NOMO-1 treated with DMSO at 0.1 percent for 48 hours (cell line): ENCODE measurements around the gene ADK.
"Not testable (repeated sequence)": the region's sequence is repeated elsewhere in the genome, so short reads cannot be mapped to it uniquely, and the experiment has no call there.

Experiments
- DNase-seq: peaks from one replicate; lab custom pipeline; 2025; ENCODE audit not compliant: unreplicated experiment; lab: John Stamatoyannopoulos, UW

ADK gene

DNA sequence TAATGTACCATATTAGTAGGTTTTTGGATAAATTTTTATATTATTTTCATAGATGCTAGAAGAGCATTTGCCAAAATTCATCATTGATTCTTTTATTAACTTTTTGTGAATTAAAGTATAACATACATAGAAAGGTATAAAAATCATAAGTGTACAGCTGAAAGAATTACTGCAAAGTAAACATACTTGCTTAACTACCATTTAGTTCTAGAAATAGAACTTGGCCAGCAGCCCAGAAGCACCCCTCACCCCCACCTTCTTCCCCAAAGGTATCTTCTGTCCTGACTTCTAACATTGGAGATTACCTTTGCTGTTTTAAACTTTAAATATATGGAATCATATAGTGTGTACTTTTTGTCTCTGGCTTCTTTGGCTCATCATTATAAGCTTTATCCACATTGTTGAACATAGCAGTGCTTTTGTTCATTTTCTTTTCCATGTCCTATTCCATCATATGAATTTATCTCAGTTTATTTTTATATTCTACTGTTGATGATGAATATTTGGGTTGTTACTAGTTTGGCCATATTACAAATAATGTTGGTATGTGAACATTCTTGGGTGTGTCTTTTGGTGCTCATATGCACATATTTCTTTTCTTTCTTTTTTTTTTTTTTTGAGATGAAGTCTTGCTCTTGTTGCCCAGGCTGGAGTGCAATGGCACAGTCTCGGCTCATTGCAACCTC, 142.8 kb downstream of the ADK start:
- no peak for DNase-seq

DNA sequence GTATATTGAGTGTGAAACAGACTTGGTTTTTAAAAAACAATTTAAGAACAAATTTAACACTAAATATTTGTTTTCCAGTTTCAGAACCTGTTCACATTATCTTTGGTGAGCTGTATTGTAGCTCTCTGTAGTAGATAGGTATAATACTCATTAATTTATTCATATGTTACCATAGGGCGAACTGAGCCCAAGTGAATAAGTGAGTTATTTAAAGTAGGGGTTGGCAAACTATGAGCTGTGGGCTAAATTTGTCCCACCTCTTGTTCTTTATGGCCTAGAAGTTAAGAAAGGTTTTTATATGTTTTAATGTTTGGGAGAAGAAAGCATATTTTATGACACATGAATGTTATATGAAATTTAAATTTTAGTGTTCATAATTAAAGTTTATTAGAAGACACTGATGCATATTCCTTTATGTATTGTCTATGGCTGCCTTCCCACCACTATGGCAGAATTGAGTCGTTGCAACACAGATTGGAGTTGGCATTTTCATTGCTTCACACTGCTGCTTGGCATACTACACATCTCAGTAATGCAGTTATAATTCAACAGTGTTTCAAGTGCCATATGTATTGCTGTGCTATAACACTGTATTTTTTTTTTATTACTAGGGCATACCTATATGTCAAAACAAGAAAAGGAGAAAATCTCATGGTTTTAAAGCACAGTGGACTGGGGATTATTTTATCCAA, 146.5 kb downstream of the ADK start:
- DNase-seq = no peak

DNA sequence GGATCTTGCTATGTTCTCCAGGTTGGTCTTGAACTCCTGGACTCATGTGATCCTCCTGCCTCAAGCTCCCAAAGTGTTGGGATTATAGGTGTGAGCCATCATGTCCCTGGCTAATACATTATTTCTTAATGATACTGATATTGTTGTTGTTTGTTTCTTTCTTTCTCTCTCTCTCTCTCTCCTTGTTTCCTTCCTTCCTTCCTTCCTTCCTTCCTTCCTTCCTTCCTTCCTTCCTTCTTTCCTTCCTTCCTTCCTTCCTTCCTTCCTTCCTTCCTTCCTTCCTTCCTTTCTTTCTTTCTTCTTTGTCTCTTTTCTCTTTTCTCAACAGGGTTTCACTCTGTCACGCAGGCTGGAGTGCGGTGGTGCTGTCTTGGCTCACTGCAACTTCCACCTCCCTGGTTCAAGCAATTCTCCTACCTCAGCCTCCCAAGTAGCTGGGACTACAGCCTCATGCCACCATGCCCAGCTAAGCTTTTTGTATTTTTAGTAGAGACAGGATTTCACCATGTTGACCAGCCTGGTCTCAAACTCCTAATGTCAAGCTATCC, 149.1 kb downstream of the ADK start:
- DNase-seq = not testable (repeated sequence)

DNA sequence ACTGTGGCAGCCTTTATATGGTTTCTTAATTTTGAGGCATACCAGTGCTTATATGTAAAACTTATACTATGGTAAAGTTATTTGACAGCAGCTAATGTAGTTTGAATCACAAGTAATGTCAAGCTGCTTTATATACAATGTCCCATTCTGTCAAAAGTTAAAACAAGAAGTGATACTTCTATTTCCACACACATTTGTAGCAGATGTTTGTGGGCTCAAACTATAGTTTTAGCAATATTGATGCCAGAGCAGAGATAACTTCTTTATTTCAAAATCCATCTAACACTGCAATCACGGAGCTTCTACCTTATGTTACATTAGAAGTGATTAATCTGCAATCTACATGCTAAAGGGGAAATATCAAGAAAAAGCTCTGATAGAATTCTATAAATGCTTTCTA, 149.6 kb downstream of the ADK start:
- peak; percentile 87 for DNase-seq

DNA sequence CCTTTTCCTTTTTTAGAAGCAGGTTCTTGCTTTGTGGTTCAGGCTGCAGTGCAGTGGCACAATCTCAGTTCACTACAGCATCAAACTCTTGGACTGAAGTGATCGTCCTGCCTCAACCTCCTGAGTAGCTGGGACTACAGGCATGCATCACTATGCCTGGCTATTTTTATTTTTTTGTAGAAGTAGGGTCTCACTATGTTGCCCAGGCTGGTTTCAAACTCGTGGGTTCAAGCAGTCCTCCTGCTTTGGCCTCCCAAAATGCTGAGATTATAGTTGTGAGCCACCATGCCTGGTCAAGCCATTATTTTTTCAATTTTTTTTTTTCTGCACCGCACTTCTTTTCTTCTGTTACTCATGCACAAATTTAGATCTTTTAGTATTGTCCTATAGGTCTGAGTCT, 154.7 kb downstream of the ADK start:
- no peak for DNase-seq

DNA sequence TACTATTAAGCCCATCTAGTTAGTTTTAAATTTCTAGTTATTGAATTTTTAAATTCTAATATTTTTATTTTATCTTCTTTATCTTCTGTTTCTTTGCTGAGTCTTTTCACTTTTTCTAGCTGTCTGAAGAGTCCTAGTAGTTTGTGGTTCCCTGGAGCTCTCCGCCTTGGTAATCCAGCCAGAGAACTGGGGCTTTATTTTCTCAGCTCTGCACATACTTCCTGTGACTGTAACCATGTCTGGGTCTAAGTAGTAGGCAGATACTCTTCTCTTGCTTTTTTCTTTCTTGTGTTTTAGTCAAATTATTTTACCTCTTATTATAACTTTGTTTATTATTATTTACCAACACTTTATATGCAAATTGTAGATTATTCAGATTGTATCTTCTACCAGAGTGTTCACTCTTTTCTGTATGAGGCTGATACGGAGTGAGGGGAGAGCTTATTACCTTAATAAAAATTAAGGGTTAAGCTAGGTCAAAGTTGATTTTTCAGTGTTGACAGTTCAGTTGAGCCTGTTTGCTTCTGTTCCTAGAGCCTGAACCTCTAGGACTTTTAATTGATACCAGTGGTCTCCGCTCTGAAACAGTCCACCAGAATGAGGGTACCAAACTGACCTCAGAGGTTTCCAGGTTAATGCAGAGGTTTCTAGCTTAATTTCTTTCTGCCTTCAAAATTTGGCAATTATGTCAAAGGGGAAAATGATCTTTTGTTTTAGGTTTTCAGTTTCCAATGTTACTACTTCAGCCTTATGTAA, 155.4 kb downstream of the ADK start:
- DNase-seq = no peak

DNA sequence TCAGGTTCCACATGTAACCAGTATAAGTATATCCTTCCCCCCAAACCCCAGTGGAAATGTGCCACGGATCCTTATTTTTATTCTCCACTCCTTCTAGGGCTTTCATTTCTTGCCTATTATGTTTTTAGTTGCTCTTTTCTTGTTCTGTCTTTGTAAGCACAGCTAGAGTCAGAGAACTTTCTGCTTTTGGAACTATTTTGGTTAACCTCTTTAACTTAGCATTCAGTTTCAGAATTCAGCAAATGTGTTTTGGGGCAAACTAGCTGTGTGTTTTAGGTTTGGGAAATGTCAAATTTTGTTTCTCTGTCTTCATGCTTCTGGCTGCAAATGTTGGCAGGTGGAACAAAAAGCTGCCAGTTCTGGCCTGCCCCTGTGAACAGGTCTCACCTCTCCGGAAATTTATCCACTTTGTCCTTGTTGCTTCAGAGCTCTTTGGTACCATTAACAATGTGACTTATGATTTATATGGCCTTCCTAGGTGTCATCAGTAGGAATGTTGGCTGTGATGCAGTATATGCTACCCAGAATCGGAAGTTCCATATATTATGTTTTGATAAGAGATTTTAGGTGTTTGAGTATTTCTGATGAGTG, 156.1 kb downstream of the ADK start:
- DNase-seq = no peak

DNA sequence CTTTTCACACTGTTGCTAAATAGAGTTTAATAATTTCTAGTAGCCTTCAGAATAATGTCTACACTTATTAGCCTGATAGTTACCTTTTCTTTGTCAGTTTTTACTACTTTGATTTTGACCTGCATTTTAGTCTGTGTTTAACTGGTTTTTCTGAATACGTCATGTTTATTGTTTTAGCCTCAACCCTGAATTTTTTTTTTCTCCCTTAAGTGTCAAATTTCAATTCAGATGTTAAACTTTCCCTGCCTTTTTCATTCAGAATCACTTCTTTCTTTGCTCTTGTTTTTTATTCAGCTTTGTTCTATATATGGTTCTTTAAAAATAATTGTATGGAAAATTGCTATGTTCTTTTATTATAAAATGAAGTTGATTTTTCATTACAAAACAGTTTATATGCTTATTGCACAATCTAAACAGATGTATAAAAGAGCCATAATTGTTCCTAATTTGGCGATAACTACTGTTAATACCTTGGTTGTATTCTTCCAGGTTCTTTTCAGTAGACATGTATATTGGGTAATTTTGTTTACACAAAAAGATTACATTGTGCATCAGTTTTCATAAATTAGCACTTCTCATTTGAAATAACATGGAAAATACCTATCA, 159.7 kb downstream of the ADK start:
- no peak for DNase-seq

DNA sequence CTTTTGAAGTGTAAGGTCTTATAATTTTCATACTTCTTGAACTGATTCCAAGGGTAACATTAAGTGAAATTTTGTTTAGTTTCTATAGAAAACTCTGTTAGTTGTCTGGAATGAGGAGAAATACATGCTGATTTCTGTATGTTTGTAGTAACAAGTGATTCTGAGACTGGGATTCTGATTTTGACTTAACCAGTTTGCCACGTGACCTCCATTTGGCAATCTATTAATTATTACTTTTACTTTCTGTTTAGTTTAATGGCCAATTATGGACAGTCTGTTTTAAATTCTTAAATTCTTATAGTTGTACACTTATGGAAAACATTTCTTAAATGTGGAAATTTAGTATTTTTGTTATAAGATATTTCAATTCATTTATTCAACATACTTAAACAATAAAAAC, 163.1 kb downstream of the ADK start:
- no peak for DNase-seq

DNA sequence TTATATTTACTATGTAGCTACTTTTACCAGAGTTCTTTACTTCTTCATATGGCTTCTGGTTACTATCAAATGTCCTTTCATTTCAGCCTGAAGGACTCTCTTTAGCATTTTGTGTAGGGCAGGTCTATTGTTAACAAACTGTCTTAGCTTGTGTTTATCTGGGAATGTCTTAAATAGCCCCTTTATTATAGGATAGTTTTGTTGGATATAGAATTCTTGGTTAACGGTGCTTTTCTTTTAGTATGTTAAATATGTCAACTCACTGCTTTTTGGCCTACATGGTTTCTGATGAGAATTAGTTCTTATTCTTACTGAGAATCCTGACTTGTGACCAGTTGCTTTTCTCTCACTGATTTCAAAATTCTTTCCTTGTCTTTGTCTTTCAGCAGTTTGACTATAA, 169.0 kb downstream of the ADK start:
- DNase-seq = no peak

DNA sequence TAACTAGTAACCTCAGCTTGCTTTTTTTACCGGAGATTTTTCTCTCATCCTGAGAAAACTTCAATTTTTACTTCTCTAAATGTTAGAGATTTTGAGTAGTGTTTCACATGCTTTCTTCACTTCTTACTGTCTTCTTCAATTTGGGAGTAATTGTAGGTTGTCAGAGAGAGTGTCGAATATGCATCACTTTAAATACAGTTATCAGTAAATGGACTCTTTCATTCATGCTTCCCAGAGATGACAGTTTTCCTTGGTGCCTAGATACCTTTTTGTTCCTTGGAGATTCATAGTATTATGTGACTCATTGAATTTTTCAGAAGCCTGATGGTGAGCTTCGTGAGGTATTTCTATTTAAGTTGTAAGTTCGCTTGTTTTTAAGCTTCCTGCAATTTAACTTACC, 169.7 kb downstream of the ADK start:
- no peak for DNase-seq

DNA sequence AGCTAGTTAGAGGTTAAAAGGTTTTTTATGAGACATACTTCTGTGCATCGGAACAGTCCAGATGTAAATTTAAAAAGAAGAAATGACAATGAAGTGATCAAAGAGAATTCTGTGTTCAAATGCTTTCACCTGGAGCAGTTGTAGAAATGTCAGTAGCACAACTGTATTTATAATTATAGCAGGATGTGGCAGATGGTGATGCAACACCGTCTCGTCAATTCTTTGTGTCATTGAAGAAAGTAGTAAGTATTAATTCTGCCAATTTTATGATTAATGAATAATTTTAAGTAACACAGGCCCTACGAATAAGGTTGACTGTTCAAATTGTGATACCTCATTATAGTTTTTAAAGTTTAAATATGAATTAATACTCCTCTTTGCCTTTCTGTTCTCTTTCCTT, 171.1 kb downstream of the ADK start:
- peak; percentile 28 for DNase-seq

DNA sequence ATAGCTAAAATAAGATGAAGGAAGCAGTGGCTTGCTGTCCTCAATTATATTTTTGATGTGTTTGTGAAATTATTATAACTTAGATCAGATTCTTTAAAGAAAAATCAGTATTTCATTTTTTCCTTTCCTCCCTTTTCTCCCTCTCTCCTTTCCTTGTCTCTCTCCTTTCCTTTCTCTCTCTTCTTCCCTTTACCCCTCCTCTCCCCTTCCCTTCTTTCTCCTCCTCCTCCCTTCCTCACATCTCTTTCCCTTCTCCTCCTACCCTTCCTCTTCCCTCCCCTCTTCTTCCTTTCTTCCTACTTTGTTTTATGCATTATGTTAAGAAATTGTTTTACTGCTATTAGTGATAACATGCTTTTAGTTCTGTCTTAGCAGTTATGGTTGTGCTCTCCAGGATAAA, 171.5 kb downstream of the ADK start:
- DNase-seq = no peak

DNA sequence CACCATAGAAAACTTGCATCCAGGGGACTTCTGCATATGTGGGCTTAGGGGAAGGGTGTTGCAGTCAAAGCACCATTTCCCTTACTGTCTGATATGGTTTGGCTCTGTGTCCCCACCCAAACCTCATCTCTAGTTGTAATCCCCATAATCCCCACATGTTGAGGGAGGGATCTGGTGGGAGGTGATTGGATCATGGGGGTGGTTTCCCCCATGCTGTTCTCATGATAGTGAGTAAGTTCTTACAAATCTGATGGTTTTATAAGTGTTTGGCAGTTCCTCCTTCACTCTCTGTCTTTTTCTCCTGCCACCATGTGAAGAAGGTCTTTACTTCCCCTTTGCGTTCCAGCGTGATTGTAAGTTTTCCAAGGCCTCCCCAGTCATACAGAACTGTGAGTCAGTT, 177.4 kb downstream of the ADK start:
- peak; percentile 82 for DNase-seq

DNA sequence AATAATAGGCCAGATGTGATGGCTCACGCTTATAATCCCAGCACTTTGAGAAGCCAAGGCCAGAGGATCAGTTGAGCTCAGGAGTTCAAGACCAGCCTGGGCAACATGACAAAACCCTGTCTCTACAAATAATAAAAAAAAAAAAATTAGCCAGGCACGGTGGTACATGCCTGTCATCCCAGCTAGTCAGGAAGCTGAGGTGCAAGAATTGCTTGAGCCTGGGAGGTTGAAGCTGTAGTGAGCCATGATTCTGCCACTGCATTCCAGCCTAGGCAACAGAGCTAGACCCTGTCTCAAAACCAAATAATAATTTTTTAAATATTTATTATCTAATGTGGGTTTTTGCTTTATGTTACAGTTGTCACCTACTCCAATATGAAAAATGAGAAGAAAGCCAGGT, 178.9 kb downstream of the ADK start:
- DNase-seq = no peak

DNA sequence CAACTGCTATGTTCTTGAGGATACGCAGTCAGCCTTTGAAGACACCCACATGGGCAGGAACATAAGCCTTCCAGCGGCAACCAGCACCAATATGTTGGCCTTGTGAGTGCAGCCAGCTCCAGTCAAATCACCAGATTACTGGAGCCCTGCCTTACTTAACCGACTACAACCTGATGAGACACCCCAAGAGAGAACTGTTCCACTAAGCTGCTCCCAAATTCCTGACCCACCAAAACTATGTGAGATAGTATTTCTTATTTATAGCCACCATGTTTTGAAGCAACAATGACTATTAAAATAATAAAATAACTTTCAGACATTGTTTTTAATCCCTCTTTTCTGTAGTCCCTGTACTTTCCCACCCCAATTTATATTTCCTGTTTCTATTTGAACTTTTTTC, 179.6 kb downstream of the ADK start:
- no peak for DNase-seq

DNA sequence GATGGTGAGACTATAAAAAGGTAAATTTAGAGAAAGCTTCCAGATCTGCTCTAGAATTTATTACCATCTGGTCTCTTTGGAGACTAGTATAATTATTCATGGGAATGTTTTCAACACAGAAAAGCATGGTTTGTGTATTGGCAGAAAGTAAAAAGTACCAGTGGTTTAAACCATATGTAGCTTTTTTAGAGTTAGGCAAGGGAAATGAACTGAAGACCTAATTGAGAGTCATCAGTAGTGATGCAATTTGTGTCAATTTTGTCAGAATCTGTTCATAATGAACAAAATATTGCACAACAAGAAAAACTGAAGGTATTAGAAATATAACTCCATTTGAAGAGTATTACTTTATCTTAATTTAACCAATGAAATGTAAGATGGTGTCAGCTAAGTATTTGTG, 181.4 kb downstream of the ADK start:
- DNase-seq = peak; percentile 27

DNA sequence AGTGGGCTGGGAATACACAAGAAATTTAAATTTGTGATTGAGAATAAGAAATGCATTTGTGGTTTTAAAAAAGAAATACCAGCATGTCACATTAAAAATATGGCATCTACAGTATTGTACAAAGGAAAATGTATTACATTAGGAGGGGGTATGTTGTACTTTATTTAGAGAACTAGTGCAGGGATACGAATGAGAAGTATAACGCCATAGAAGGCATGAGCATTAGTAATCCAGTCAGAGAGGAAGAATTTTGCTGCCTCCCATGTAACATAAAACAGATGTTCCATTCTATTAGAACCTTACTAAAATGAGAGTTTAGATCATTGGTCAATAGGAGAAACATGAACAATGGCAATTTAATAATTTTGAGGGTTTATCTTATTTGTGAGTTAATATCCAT, 182.2 kb downstream of the ADK start:
- no peak for DNase-seq

DNA sequence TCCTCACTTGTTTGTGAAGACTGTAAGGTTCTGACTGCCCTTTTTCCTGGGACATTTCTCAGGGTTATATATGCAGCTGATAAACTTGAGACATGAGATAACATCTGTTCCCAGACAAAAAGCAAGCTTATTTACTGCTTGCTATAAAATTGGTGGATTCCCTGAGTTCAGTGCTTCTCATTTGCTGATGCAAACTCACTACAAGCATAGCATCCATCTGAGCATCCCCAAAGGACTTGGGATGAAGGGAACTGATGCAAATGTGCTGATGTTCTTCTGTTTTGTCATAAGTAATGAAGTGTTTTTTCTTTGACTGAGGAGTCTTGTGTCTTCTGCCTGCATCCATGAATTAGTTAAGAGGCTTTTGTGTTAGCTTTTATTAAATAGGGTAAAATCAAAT, 183.2 kb downstream of the ADK start:
- no peak for DNase-seq

DNA sequence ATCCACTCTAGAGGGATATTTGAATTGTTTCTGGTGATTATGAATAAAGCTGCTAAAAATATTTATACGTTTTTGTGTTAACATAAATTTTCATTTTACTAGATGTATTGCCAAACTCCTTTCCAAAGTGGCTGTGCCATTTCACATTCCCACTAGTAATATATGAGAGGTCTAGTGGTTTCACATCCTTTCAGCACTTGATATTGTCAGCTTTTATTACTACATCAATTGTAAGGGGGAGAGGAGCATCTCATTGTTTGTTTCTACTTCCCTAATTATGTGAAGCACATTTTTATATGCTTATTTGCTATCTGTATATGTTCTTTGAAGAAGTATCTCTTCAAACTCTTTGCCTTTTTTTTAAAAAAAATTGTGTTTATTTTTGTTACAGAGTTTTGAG, 184.5 kb downstream of the ADK start:
- DNase-seq = peak; percentile 83

DNA sequence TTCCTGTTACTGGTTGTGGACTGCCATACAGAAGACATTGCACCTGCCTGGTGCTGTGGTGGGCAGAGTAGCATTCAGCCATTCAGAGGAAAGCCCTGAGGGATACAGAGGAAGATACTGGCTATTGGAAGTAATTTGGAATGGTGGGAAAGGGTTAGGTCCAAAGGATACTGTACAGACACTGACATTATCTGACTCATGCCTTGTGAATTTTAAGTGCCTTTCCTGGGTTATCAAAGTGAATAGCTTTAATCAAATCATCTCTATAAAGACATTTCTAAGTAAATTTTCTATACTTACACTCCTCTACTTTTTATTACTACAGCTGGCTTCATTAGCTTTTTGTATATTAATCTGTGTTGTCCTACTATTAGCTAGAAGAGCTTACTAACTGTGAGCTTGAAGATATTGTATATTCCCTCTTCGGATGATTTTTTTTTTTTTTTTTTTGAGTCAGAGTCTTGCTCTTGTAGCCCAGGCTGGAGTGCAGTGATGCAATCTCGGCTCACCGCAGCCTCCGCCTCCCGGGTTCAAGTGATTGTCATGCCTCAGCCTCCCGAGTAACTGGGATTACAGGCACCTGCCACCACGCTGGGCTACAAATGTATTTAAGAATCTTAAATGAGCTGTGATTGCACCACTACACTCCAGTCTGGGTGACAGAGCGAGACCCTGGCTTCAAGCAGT, 186.5 kb downstream of the ADK start:
- no peak for DNase-seq
